Measurements from ENCODE around the gene EQTN. TPM values are rescaled to one million over a fixed set of nuclear protein-coding genes. Genes with fewer than 3 reads are reported as not detected.

EQTN gene
- total RNA-seq, 1 donor from 2014 or later: not detected

DNA sequence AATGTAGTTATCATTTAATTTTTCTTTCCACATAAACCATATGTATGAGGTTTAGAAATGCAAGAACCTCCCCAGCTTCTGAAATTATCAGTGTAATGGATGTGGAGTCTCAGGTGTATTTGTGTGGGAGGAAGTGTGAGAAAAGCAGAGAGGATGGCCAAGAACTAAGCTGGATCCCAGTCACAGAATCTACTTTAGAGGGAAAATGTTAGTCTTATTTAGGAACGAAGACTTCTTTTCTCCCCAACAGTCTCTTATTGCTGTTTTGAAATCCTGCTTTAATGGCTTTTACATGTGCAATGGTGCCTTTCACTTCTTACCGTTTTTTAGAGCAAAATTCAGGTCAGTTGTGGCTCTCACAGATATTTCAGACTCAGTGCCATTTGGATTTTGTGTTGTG, 3.0 kb downstream of the EQTN start:
- TF ChIP-seq, protein P1, sequence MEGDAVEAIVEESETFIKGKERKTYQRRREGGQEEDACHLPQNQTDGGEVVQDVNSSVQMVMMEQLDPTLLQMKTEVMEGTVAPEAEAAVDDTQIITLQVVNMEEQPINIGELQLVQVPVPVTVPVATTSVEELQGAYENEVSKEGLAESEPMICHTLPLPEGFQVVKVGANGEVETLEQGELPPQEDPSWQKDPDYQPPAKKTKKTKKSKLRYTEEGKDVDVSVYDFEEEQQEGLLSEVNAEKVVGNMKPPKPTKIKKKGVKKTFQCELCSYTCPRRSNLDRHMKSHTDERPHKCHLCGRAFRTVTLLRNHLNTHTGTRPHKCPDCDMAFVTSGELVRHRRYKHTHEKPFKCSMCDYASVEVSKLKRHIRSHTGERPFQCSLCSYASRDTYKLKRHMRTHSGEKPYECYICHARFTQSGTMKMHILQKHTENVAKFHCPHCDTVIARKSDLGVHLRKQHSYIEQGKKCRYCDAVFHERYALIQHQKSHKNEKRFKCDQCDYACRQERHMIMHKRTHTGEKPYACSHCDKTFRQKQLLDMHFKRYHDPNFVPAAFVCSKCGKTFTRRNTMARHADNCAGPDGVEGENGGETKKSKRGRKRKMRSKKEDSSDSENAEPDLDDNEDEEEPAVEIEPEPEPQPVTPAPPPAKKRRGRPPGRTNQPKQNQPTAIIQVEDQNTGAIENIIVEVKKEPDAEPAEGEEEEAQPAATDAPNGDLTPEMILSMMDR (IDR thresholded peaks at IDR 0.05): no peak
- no peak overlapping the region for H3K4me3 ChIP-seq
- no peaks in the 10 kb centered on the region for H3K27me3 ChIP-seq
- intact Hi-C loops (cut with DNase I): no loop called here
- ATAC-seq (no peak), DNase-seq (no peak)
- H3K27ac ChIP-seq: no peak overlapping the region
- H3K4me1 ChIP-seq: no peaks in the 10 kb centered on the region
- no peaks in the 10 kb centered on the region for H3K9me3 ChIP-seq
- H3K36me3 ChIP-seq: no peaks in the 10 kb centered on the region

DNA sequence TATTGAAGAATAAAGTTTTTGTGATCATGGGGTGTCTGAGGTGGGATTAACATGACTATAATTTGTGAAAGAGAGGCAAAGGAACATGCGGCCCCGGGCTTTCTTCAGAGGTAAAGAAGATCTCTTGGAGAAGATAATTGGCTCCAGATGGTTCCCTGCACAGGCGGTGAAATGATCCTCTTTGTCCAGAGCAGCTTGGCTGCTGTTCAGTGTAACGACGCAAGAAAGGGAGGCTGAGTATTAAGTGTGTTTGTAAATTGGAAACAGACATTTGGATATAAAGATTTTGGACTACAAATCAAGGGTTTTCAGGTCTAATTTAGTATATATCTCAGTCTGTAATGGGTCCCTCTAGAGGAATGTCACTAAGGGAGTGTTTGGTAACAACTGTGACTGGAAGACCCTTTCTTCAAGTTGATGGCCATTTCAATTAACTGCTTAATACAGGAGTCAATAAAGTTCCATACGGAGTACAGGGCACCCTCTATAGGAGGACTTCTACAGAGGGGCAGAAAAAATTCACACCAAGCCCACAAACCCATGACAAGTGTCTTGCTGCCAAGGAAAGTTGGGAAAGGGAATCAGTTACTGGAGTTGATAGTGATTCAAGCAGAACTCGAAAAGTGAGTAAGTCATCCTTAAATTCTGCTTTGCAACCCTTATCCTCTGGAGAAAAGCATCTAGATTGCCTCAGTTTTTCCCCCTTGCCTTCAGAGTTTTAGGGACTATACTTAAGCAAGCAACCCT, 4.1 kb downstream of the EQTN start:
- Histone ChIP-seq H3K4me1 (no peaks in the 10 kb centered on the region), H3K27me3 (no peaks in the 10 kb centered on the region), H3K27ac (no peak overlapping the region), H3K36me3 (no peaks in the 10 kb centered on the region), H3K9me3 (no peaks in the 10 kb centered on the region), H3K4me3 (no peak overlapping the region)
- no peak for DNase-seq
- TF ChIP-seq, protein P1 (IDR thresholded peaks at IDR 0.05): no peak
- ATAC-seq: no peak
- intact Hi-C loops (cut with DNase I): no loop called here

DNA sequence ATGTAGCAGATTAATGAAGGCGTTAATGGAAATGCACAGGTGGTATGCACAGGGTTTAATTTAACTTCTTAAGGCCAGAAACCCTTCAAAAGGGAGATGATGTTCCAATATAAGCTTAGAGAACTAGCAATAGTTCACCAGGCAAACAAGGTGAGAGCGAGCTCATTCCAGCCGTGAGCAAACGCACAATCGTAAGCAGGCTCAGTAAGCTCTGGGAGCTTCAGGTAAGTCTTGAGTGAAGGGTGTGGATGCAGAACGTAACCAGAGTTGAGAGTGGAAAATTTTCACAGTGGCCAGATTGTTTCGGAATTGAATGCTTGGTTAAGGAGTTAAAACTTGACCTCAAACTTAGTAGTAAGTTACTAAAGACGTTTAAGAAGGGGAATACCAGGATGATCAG, 5.7 kb downstream of the EQTN start:
- peak; percentile 35 for ATAC-seq
- no peak overlapping the region for H3K4me3 ChIP-seq
- H3K4me1 ChIP-seq: no peaks in the 10 kb centered on the region
- no peaks in the 10 kb centered on the region for H3K9me3 ChIP-seq
- H3K27me3 ChIP-seq: no peaks in the 10 kb centered on the region
- no peak overlapping the region for H3K27ac ChIP-seq
- intact Hi-C loops (cut with DNase I): no loop called here
- no peak for DNase-seq
- H3K36me3 ChIP-seq: no peaks in the 10 kb centered on the region
- TF ChIP-seq, protein P1 (IDR thresholded peaks at IDR 0.05): no peak

DNA sequence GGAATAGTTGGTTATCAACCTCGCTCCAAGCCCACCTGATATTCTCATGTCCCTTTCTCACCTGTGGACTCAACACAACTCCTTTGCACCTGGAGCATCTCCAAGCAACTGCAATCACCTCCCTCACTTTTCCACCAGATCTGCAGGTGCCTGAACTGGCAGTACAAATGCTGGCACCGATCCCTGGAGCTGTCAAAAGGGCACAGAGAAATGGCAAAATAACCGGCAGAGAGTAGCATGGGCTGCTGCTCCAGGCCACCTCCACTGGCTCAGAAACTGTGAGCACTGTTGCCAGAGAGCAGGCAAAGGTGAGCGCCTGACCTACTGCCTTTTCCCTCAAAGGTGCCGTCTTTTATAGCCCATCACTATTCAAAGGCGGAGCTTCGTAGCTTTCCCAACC, 14.7 kb downstream of the EQTN start:
- Histone ChIP-seq H3K4me1 (no peaks in the 10 kb centered on the region), H3K27me3 (no peaks in the 10 kb centered on the region), H3K36me3 (no peaks in the 10 kb centered on the region), H3K9me3 (no peaks in the 10 kb centered on the region), H3K4me3 (no peak overlapping the region), H3K27ac (no peak overlapping the region)
- intact Hi-C loops (cut with DNase I): no loop called here
- DNase-seq: no peak
- TF ChIP-seq, protein P1 (IDR thresholded peaks at IDR 0.05): no peak
- ATAC-seq: no peak

DNA sequence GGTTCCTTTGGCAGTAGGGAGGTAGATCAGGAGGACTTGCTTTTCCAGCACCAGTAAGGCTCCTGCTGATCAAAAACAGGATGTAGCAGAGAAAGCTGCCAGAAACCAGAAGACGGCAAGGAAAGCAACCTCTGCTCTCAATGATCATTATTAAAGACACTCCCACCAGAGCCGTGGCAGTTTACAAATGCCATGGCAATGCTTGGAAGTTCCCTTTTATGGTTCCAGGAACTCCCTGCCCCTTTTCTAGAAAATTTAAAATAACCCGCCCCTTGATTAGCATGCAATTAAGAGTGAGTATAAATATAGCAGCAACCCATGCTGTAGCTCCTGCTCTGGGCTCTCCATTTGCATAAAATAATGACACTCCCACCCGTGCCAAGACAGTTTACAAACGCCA, 16.1 kb downstream of the EQTN start:
- Histone ChIP-seq H3K27ac (no peak overlapping the region), H3K4me3 (peak overlapping the region; percentile 8)
- intact Hi-C loops (cut with DNase I): no loop called here

More for the DNA sequence above, 16.1 kb downstream of the EQTN start:
- Histone ChIP-seq H3K4me1 (no peaks in the 10 kb centered on the region), H3K27me3 (no peaks in the 10 kb centered on the region), H3K36me3 (no peaks in the 10 kb centered on the region), H3K9me3 (no peaks in the 10 kb centered on the region)
- TF ChIP-seq, protein P1 (IDR thresholded peaks at IDR 0.05): no peak
- no peak for DNase-seq
- peak; percentile 86 for ATAC-seq
